K562 (cell line): ENCODE data around the gene TRIM31. TPM values are rescaled to one million over a fixed set of nuclear protein-coding genes. Genes with fewer than 3 reads are reported as not detected.

ENCODE experiments used
- GABPB2 ChIP-seq: fragments of 250-450 bp; sonication (Bioruptor Pico); conservative IDR thresholded peaks from 2 replicates; pipeline ENCODE4 v1.5.1; 2021; ENCODE audit warnings: mild to moderate bottlenecking
- MAFF ChIP-seq: IDR thresholded peaks from 2 replicates; pipeline ENCODE4 v1.6.1; 2012; ENCODE audit warnings: low read length, improper control_type of control experiment
- MED1 ChIP-seq: sonication (generic); formaldehyde crosslinking; IDR thresholded peaks from 2 replicates; pipeline ENCODE4 v1.8.1; 2023; ENCODE audit warnings: missing genetic modification reagents, borderline replicate concordance
- NR2C1 ChIP-seq, 2 experiments: fragments of 450-650 bp; IDR thresholded peaks; 2 replicates each; pipeline ENCODE4 v1.6.1; 2017; ENCODE audit warnings: mild to moderate bottlenecking in 2 of 2, antibody characterized with exemption in 1 of 2, inconsistent platforms in 1 of 2, missing compliant biosample characterization in 1 of 2, missing genetic modification characterization in 1 of 2
- RHOXF2B ChIP-seq: fragments of 250-450 bp; sonication (Bioruptor Pico); conservative IDR thresholded peaks from 2 replicates; pipeline ENCODE4 v1.5.1; 2021
- SP1 ChIP-seq: sonication (generic); formaldehyde crosslinking; IDR thresholded peaks from 2 replicates; pipeline ENCODE4 v1.8.1; 2022; ENCODE audit warnings: mild to moderate bottlenecking, missing genetic modification reagents
- TGIF2 ChIP-seq: sonication (generic); formaldehyde crosslinking; IDR thresholded peaks from 2 replicates; pipeline ENCODE4 v1.8.1; 2022; ENCODE audit warnings: mild to moderate bottlenecking, missing genetic modification reagents, moderate library complexity
- TRIM25 ChIP-seq: fragments of 450-650 bp; IDR thresholded peaks from 2 replicates; pipeline ENCODE4 v1.7.0; 2016; ENCODE audit warnings: borderline replicate concordance
- ZBTB49 ChIP-seq: sonication (generic); formaldehyde crosslinking; IDR thresholded peaks from 2 replicates; pipeline ENCODE4 v1.8.0; 2022; ENCODE audit warnings: missing genetic modification reagents, mild to moderate bottlenecking, borderline replicate concordance
- ZNF444 ChIP-seq: fragments of 250-450 bp; sonication (Bioruptor Pico); IDR thresholded peaks from 2 replicates; pipeline ENCODE4 v1.4.0; 2020; ENCODE audit warnings: mild to moderate bottlenecking, moderate library complexity
- ZNF511 ChIP-seq: sonication (generic); formaldehyde crosslinking; IDR thresholded peaks from 2 replicates; pipeline ENCODE4 v1.8.0; 2022; ENCODE audit warnings: mild to moderate bottlenecking, missing genetic modification reagents
- polyA plus RNA-seq, 8 experiments: library from polyadenylated mRNA; depleted of rRNA in 4 of 8; stranded (reverse) in 5 of 8; unstranded in 3 of 8; fragments of >200 nt; fragmentation: Nextera tagmentation in 2 of 8; fragmentation: Illumina TruSeq in 1 of 8; extraction: Ambion mirVana in 2 of 8; extraction: Trizol in 1 of 8; gene quantifications; 2 replicates each; pipeline versions ENCODE4 v1.2.1 to v1.2.3, GENCODE V29; 2011 to 2014; ENCODE audit warnings: inconsistent platforms in 1 of 8, missing spikeins in 1 of 8
- total RNA-seq, 7 experiments: library from RNA; depleted of rRNA in 6 of 7; stranded (reverse); fragments of >200 nt in 6 of 7; fragmentation: Illumina TruSeq in 2 of 7; extraction: Trizol in 2 of 7; gene quantifications; 2 replicates each; pipeline versions ENCODE4 v1.2.1 to v1.2.3, GENCODE V29; 2011 to 2021; ENCODE audit warnings: low replicate concordance in 1 of 7
- TF ChIP-seq, protein P1 (sequence below): sonication (generic); formaldehyde crosslinking; IDR thresholded peaks from 2 replicates; pipeline ENCODE4 v1.8.0; 2023; ENCODE audit warnings: missing genetic modification reagents, mild to moderate bottlenecking, borderline replicate concordance
- TF ChIP-seq, protein P2 (sequence below), 2 experiments: IDR thresholded peaks; 2 replicates each; pipeline ENCODE4 v1.6.1; 2012; ENCODE audit warnings: improper control_type of control experiment in 2 of 2, low read depth in 2 of 2, low read length in 2 of 2, borderline replicate concordance in 1 of 2

TRIM31 gene
- total and polyA plus RNA-seq, 9 of the 15 experiments (the other 6 are each of a cell fraction or from before 2014, with no cell fraction given) = not detected

GRCh38 chr6:30060606-30061091, 52.2 kb downstream of the TRIM31 start (continued):
- TF ChIP-seq TRIM25 (no peak), RHOXF2B (CRISPR knock-in tag) (no peak), NR2C1 (IDR thresholded peaks at IDR 0.05) (no peak), NR2C1 (tag; IDR thresholded peaks at IDR 0.05) (no peak), MED1 (CRISPR knock-in tag) (no peak), TGIF2 (no peak), ZBTB49 (CRISPR knock-in tag) (0 out of 2 replicates have a peak, but pooled peaks have one; percentile 5), ZNF511 (CRISPR knock-in tag) (0 out of 2 replicates have a peak, but pooled peaks have one; percentile 9), SP1 (CRISPR knock-in tag) (0 out of 2 replicates have a peak, but pooled peaks have one; percentile 45), ZNF444 (CRISPR knock-in tag) (no peak), GABPB2 (no peak), MAFF (no peak)
- TF ChIP-seq, protein P1, sequence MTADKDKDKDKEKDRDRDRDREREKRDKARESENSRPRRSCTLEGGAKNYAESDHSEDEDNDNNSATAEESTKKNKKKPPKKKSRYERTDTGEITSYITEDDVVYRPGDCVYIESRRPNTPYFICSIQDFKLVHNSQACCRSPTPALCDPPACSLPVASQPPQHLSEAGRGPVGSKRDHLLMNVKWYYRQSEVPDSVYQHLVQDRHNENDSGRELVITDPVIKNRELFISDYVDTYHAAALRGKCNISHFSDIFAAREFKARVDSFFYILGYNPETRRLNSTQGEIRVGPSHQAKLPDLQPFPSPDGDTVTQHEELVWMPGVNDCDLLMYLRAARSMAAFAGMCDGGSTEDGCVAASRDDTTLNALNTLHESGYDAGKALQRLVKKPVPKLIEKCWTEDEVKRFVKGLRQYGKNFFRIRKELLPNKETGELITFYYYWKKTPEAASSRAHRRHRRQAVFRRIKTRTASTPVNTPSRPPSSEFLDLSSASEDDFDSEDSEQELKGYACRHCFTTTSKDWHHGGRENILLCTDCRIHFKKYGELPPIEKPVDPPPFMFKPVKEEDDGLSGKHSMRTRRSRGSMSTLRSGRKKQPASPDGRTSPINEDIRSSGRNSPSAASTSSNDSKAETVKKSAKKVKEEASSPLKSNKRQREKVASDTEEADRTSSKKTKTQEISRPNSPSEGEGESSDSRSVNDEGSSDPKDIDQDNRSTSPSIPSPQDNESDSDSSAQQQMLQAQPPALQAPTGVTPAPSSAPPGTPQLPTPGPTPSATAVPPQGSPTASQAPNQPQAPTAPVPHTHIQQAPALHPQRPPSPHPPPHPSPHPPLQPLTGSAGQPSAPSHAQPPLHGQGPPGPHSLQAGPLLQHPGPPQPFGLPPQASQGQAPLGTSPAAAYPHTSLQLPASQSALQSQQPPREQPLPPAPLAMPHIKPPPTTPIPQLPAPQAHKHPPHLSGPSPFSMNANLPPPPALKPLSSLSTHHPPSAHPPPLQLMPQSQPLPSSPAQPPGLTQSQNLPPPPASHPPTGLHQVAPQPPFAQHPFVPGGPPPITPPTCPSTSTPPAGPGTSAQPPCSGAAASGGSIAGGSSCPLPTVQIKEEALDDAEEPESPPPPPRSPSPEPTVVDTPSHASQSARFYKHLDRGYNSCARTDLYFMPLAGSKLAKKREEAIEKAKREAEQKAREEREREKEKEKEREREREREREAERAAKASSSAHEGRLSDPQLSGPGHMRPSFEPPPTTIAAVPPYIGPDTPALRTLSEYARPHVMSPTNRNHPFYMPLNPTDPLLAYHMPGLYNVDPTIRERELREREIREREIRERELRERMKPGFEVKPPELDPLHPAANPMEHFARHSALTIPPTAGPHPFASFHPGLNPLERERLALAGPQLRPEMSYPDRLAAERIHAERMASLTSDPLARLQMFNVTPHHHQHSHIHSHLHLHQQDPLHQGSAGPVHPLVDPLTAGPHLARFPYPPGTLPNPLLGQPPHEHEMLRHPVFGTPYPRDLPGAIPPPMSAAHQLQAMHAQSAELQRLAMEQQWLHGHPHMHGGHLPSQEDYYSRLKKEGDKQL (CRISPR knock-in tag) = no peak
- TF ChIP-seq, protein P2, sequence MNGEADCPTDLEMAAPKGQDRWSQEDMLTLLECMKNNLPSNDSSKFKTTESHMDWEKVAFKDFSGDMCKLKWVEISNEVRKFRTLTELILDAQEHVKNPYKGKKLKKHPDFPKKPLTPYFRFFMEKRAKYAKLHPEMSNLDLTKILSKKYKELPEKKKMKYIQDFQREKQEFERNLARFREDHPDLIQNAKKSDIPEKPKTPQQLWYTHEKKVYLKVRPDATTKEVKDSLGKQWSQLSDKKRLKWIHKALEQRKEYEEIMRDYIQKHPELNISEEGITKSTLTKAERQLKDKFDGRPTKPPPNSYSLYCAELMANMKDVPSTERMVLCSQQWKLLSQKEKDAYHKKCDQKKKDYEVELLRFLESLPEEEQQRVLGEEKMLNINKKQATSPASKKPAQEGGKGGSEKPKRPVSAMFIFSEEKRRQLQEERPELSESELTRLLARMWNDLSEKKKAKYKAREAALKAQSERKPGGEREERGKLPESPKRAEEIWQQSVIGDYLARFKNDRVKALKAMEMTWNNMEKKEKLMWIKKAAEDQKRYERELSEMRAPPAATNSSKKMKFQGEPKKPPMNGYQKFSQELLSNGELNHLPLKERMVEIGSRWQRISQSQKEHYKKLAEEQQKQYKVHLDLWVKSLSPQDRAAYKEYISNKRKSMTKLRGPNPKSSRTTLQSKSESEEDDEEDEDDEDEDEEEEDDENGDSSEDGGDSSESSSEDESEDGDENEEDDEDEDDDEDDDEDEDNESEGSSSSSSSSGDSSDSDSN (IDR thresholded peaks at IDR 0.05; ENCODE audit: borderline replicate concordance in 1 of 2, low read depth in 2 of 2, low read length in 2 of 2) = no peak
